ENCODE measurements around the gene FHIP2A.
"Not testable (repeated sequence)": the region's sequence is repeated elsewhere in the genome, so short reads cannot be mapped to it uniquely, and the experiment has no call there.

FHIP2A gene

GRCh38 chr10:114856544-114857287 lies 35.1 kb downstream of the FHIP2A start:
- no peak for DNase-seq (ENCODE audit: low read depth)

GRCh38 chr10:114857288-114857565 lies 35.6 kb downstream of the FHIP2A start:
- not testable (repeated sequence) for DNase-seq (ENCODE audit: low read depth)

- DNase-seq (ENCODE audit: low read depth): no peak
Observed at GRCh38 chr10:114857922-114858629, 36.5 kb downstream of the FHIP2A start.

GRCh38 chr10:114859222-114859621 lies 37.6 kb downstream of the FHIP2A start:
- no peak for DNase-seq (ENCODE audit: low read depth)

GRCh38 chr10:114862456-114862855 lies 40.9 kb downstream of the FHIP2A start:
- no peak for DNase-seq (ENCODE audit: low read depth)

GRCh38 chr10:114867365-114867764 lies 45.8 kb downstream of the FHIP2A start:
- no peak for DNase-seq (ENCODE audit: low read depth)

- no peak for DNase-seq (ENCODE audit: low read depth)
Observed at GRCh38 chr10:114868870-114869519, 47.4 kb downstream of the FHIP2A start.

- DNase-seq (ENCODE audit: low read depth): no peak
Observed at GRCh38 chr10:114869520-114869892, 47.9 kb downstream of the FHIP2A start.

GRCh38 chr10:114870486-114870885 lies 48.9 kb downstream of the FHIP2A start:
- no peak for DNase-seq (ENCODE audit: low read depth)

GRCh38 chr10:114871379-114871778 lies 49.8 kb downstream of the FHIP2A start:
- no peak for DNase-seq (ENCODE audit: low read depth)

Measured in activated T-helper 1 cell treated with Interleukin-2 at 50 U/mL for 16 hours (primary cell).